ENCODE data around the gene MPP3. TPM values are rescaled to one million over a fixed set of nuclear protein-coding genes. Genes with fewer than 3 reads are reported as not detected.

The MPP3 gene
- total and polyA plus RNA-seq, 2 donors from 2014 or later, result 3.2 to 5.8 TPM

GRCh38 chr17:43768382-43768781, 64.6 kb downstream of the MPP3 start:
- H3K9ac ChIP-seq (ENCODE audit: low read length in 3 of 3), result no peak overlapping the region
- H3K4me3 ChIP-seq (ENCODE audit: low read length in 3 of 3), result no peak overlapping the region
- FAIRE-seq (no peak), DNase-seq (no peak)
- TF ChIP-seq CTCF (IDR thresholded peaks at IDR 0.05; ENCODE audit: borderline replicate concordance, extremely low read depth, insufficient read depth), result no peak
- H3K4me1 ChIP-seq (ENCODE audit: control insufficient read depth in 2 of 3, insufficient read depth in 2 of 3, low read depth in 1 of 3, low read length in 3 of 3), result peaks cover 0 to 5% (median 0%) of the 10 kb centered on the region in 3 donors
- H3K9me3 ChIP-seq (ENCODE audit: control insufficient read depth in 2 of 3, insufficient read depth in 1 of 3, low read length in 3 of 3), result no peaks in the 10 kb centered on the region
- H3K27ac ChIP-seq (ENCODE audit: low read depth in 2 of 2, low read length in 2 of 2), result no peak overlapping the region
- peaks cover 0 to 52% (median 29%) of the 10 kb centered on the region in 3 donors for H3K36me3 ChIP-seq (ENCODE audit: control insufficient read depth in 2 of 3, insufficient read depth in 3 of 3, low read length in 3 of 3)
- intact Hi-C loops (cut with DNase I), result no loop called here
- H3K27me3 ChIP-seq (ENCODE audit: control insufficient read depth, insufficient read depth, low read length), result no peaks in the 10 kb centered on the region

GRCh38 chr17:43767713-43768059, 65.3 kb downstream of the MPP3 start:
- Histone ChIP-seq H3K27me3 (ENCODE audit: control insufficient read depth, insufficient read depth, low read length) (no peaks in the 10 kb centered on the region), H3K9me3 (ENCODE audit: control insufficient read depth in 2 of 3, insufficient read depth in 1 of 3, low read length in 3 of 3) (no peaks in the 10 kb centered on the region), H3K4me1 (ENCODE audit: control insufficient read depth in 2 of 3, insufficient read depth in 2 of 3, low read depth in 1 of 3, low read length in 3 of 3) (peaks cover 0 to 5% (median 0%) of the 10 kb centered on the region in 3 donors), H3K36me3 (ENCODE audit: control insufficient read depth in 2 of 3, insufficient read depth in 3 of 3, low read length in 3 of 3) (peaks cover 0 to 45% (median 23%) of the 10 kb centered on the region in 3 donors), H3K9ac (ENCODE audit: low read length in 3 of 3) (no peak overlapping the region), H3K4me3 (ENCODE audit: low read length in 3 of 3) (no peak overlapping the region), H3K27ac (ENCODE audit: low read depth in 2 of 2, low read length in 2 of 2) (no peak overlapping the region)
- FAIRE-seq, result no peak
- intact Hi-C loops (cut with DNase I), result no loop called here
- TF ChIP-seq CTCF (IDR thresholded peaks at IDR 0.05; ENCODE audit: borderline replicate concordance, extremely low read depth, insufficient read depth), result no peak
- DNase-seq, result no peak

GRCh38 chr17:43767053-43767712, 65.8 kb downstream of the MPP3 start:
- Histone ChIP-seq H3K27ac (ENCODE audit: low read depth in 2 of 2, low read length in 2 of 2) (no peak overlapping the region), H3K4me3 (ENCODE audit: low read length in 3 of 3) (no peak overlapping the region), H3K27me3 (ENCODE audit: control insufficient read depth, insufficient read depth, low read length) (no peaks in the 10 kb centered on the region), H3K4me1 (ENCODE audit: control insufficient read depth in 2 of 3, insufficient read depth in 2 of 3, low read depth in 1 of 3, low read length in 3 of 3) (peaks cover 0 to 4% (median 0%) of the 10 kb centered on the region in 3 donors), H3K36me3 (ENCODE audit: control insufficient read depth in 2 of 3, insufficient read depth in 3 of 3, low read length in 3 of 3) (peaks cover 0 to 40% (median 19%) of the 10 kb centered on the region in 3 donors), H3K9ac (ENCODE audit: low read length in 3 of 3) (no peak overlapping the region), H3K9me3 (ENCODE audit: control insufficient read depth in 2 of 3, insufficient read depth in 1 of 3, low read length in 3 of 3) (no peaks in the 10 kb centered on the region)
- peak; percentile 0 for TF ChIP-seq CTCF (IDR thresholded peaks at IDR 0.05; ENCODE audit: borderline replicate concordance, extremely low read depth, insufficient read depth)
- no peak for FAIRE-seq
- intact Hi-C loops (cut with DNase I), result no loop called here
- DNase-seq, result no peak
